Cardiac fibroblast (primary cell): Measurements from ENCODE around the gene TMPRSS9.
A peak's percentile ranks its signal among the peaks of the same experiment; 100 is the strongest.

Experiments used
- DNase-seq, 2 donors: peaks; one replicate each; pipeline versions ENCODE4 v3.0.0 to v3.0.0-alpha.2; 2010; ENCODE audit warnings: low read depth in 2 of 2
- H3K4me3 ChIP-seq, 2 donors: replicated peaks in 1 of 2; 1 replicate in 1 of 2; 2 replicates in 1 of 2; pipeline ENCODE4 v1.5.1; 2011; ENCODE audit warnings: low read depth in 2 of 2, low read length in 2 of 2, mild to moderate bottlenecking in 2 of 2, moderate library complexity in 1 of 2
- TF ChIP-seq, protein P1 (sequence below): IDR thresholded peaks from one replicate; pipeline ENCODE4 v1.5.1; 2011; ENCODE audit warnings: low read depth, mild to moderate bottlenecking, low read length, inconsistent platforms

The TMPRSS9 gene

DNA sequence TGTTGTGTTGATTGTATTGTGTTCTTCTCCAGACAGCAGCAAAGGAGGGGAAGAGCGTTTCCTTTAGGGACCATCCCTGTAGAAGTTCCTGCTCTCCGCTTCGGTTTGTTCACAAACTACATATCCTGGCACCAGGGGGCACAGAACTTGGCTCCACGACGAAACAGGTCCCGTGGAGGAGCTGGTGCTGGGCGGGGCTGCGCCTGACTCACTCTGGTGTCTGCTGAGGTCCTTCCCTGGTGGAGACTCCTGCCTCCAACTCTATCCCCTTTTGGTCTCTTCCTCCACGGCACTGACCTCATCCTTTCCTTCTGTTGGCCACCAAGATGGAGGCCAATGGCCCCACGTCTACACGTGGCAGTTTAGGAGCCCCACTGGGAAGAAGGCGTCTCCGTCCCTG lies 14.7 kb downstream of the TMPRSS9 start:
- TF ChIP-seq, protein P1, sequence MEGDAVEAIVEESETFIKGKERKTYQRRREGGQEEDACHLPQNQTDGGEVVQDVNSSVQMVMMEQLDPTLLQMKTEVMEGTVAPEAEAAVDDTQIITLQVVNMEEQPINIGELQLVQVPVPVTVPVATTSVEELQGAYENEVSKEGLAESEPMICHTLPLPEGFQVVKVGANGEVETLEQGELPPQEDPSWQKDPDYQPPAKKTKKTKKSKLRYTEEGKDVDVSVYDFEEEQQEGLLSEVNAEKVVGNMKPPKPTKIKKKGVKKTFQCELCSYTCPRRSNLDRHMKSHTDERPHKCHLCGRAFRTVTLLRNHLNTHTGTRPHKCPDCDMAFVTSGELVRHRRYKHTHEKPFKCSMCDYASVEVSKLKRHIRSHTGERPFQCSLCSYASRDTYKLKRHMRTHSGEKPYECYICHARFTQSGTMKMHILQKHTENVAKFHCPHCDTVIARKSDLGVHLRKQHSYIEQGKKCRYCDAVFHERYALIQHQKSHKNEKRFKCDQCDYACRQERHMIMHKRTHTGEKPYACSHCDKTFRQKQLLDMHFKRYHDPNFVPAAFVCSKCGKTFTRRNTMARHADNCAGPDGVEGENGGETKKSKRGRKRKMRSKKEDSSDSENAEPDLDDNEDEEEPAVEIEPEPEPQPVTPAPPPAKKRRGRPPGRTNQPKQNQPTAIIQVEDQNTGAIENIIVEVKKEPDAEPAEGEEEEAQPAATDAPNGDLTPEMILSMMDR: no peak
- no peak for DNase-seq

DNA sequence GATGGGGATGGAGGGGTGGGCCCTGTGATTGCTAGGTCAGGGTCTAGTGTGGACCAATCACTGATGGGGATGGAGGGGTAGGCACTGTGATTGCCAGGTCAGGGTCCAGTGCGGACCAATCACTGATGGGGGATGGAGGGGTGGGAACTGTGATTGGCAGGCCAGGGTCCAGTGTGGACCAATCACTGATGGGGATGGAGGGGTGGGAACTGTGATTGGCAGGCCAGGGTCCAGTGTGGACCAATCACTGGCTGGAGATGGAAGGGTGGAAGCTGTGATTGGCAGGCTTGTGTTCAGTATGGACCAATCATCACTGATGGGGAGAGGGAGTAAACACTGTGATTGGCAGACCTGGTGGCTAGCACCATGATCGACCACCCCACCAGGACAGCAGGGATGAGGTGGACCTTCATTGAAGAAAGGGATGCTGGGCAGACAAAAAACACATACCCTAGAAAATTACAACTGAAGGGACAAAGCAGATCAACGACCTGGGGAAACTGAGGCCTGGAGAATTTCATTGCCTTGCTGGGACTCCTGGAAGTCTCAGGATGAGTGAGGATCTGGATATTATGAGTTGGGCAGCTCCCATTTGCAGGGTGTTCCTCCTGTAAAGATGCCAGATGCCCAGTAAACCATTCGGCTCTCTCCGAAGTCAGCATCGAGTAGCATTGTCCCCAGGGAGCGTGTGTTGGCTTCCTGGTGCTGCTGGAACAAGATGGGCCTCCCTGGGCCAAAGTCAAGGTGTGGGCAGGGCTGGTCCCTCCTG lies 15.5 kb downstream of the TMPRSS9 start:
- TF ChIP-seq, protein P1: no peak
- no peak overlapping the region for H3K4me3 ChIP-seq
- no peak for DNase-seq

More for the DNA sequence above, 14.7 kb downstream of the TMPRSS9 start:
- H3K4me3 ChIP-seq: no peak overlapping the region

DNA sequence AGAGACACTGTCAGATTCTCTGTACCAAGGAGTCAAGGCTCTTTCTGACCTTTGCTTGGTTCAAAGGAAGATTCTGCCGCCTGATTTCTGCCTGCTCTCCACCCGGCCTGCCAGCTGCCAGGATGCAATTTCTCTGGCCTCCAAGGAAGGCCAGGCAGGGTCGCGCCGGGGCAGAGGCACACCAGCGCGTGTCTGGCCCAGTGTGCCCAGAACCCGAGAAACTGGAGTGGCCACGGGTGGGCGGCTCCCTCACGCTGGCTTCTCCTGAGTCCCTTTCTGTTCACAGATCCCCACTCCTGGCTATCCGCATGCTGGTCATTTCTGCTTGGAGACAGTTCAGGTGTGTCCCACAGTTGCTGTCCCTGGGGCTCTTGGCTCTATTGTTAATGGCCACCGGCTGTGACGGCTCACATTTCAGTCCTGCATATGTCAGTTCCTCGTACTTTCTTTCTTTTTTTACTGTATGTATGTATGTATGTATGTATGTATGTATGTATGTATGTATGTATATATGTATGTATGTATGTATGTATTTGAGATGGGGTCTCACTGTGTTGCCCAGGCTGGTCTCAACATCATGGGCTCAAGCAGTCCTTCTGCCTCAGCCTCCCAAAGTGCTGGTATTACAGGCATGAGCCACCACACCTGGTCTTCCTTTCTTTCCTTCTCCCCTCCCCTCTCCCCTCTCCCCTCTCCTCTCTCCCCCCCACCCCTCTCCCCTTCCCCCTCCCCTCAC lies 16.9 kb downstream of the TMPRSS9 start:
- H3K4me3 ChIP-seq: no peak overlapping the region
- TF ChIP-seq, protein P1: no peak
- DNase-seq: no peak

DNA sequence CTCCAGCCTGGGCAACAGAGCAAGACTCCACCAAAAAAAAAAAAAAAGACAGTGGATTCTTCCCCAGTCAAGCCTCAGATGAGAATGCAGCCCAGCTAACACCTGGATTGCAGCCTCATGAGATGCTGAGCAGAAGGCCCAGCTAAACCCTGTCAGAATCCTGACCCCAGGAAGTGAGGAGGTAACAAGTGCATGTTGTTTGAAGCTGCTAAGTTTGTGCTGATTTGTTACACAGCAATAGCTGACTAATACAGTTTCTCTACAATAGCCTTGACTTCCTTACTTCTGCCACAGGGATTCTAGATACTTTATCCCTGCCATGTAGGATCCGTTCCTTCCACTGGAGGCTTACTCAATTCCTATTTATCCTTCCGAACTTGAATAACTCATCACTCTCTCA lies 20.5 kb downstream of the TMPRSS9 start:
- DNase-seq: no peak
- TF ChIP-seq, protein P1: no peak
- H3K4me3 ChIP-seq: no peak overlapping the region

DNA sequence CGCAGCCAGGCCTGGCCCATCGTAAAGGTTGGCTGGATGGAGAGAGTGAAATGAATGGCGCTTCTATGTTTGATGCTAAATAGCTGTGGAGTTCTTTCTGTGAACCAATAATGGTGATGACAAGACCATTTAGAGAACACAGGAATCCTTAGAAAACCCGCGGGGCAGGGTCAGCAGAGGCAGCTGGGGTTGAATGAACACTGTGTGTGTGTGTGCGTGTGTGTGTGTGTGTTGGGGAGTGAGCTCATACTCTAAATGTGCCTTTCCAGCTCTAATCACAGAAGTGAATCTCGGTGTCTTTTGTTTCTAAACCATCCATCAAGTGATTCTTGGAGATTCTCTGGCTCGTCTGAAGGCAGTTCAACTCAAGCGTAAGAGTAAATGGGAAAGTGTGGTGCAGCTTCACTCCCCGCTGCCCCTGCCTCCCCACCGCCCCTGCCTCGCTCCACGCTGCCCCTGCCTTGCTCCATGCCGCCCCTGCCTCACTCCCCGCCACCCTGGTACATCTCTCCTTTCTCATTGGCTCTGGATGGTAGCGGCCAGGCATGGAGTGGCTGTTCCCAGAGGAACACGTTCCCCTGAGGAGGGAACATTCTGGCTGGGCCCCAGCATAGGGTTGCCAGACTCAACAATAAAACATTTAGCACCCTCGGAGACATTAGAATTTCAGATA lies 21.2 kb downstream of the TMPRSS9 start:
- TF ChIP-seq, protein P1: no peak
- peak in 1 of 2 donors; percentile 53 for DNase-seq
- no peak overlapping the region for H3K4me3 ChIP-seq

DNA sequence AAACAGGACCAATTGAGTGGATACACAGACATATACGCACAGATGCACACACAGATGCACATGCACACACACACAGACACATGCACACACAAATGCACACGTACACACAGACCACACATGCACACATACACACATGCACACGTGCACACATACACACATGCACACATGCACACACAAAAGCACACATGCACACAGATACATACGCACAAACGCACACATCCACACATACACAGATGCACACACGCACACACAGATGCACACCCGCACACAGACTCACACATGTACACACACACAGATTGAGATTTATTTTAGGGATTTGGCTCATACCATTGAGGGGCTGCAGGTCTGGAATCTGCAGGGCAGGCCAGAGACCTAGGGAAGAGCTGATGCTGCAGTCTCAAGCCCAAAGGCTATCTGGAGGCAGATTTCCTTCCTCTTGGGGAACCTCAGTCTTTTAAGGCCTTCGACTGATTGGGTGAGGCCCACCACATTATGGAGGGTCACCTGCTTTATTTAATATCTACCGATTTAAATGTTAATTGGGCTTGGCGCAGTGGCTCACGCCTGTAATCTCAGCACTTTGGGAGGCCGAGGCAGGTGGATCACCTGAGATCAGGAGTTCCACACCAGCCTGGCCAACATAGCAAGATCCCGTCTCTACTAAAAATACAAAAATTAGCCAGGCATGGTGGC lies 22.6 kb downstream of the TMPRSS9 start:
- TF ChIP-seq, protein P1: no peak
- H3K4me3 ChIP-seq: no peak overlapping the region
- DNase-seq: no peak
